ENCODE results near the gene SBDS. TPM values are rescaled to one million over a fixed set of nuclear protein-coding genes. Genes with fewer than 3 reads are reported as not detected.
"Not testable (repeated sequence)": the region's sequence is repeated elsewhere in the genome, so short reads cannot be mapped to it uniquely, and the experiment has no call there.

Gene SBDS
- total and polyA plus RNA-seq, 2 experiments from 2014 or later, result 85.1 to 118 TPM

- H3K36me3 ChIP-seq (replicated peaks; ENCODE audit: insufficient read depth, low read depth), result no peaks in the 10 kb centered on the region
- 95% methylated on average over 4 of the region's 4 CpGs for WGBS (ENCODE audit: low lambda C conversion rate, missing lambda C conversion rate)
- DNase-seq (ENCODE audit: low spot score), result no peak
Measured at GRCh38 chr7:67008260-67008659, 12.9 kb upstream of the SBDS start.

GRCh38 chr7:67006965-67007364, 11.6 kb upstream of the SBDS start:
- no peaks in the 10 kb centered on the region for H4K20me1 ChIP-seq (ENCODE audit: insufficient read depth, poor library complexity, severe bottlenecking)

More at GRCh38 chr7:67008260-67008659, 12.9 kb upstream of the SBDS start:
- Histone ChIP-seq H2AFZ (no peak overlapping the region), H3K4me1 (ENCODE audit: insufficient read depth) (no peaks in the 10 kb centered on the region), H4K20me1 (ENCODE audit: insufficient read depth, poor library complexity, severe bottlenecking) (no peaks in the 10 kb centered on the region), H3K9me2 (replicated peaks; ENCODE audit: insufficient read depth) (no peaks in the 10 kb centered on the region), H3K79me2 (no peaks in the 10 kb centered on the region), H3K9me3 (ENCODE audit: low read depth) (no peaks in the 10 kb centered on the region), H3K27ac (no peak overlapping the region), H3K27me3 (no peaks in the 10 kb centered on the region), H3K4me2 (no peak overlapping the region), H3K4me3 (no peak overlapping the region)
- TF ChIP-seq EZH2phosphoT487 (IDR thresholded peaks at IDR 0.05; ENCODE audit: low read depth, severe bottlenecking, unreplicated experiment) (no peak), EZH2 (IDR thresholded peaks at IDR 0.05; ENCODE audit: borderline replicate concordance) (no peak), CTCF (IDR thresholded peaks at IDR 0.05; ENCODE audit: poor library complexity) (no peak)

GRCh38 chr7:67004145-67004544, 8.8 kb upstream of the SBDS start:
- H3K4me1 ChIP-seq (ENCODE audit: insufficient read depth); H3K4me2 ChIP-seq; H3K9me3 ChIP-seq (ENCODE audit: low read depth); DNase-seq (ENCODE audit: low spot score); H3K27me3 ChIP-seq; H3K9me2 ChIP-seq (replicated peaks; ENCODE audit: insufficient read depth); H3K79me2 ChIP-seq; H3K27ac ChIP-seq; H3K4me3 ChIP-seq; H2AFZ ChIP-seq; H3K36me3 ChIP-seq (replicated peaks; ENCODE audit: insufficient read depth, low read depth); H4K20me1 ChIP-seq (ENCODE audit: insufficient read depth, poor library complexity, severe bottlenecking): not testable (repeated sequence)
- WGBS (ENCODE audit: low lambda C conversion rate, missing lambda C conversion rate), result 94% methylated on average over 2 of the region's 2 CpGs

More at GRCh38 chr7:67006965-67007364, 11.6 kb upstream of the SBDS start:
- TF ChIP-seq EZH2phosphoT487 (IDR thresholded peaks at IDR 0.05; ENCODE audit: low read depth, severe bottlenecking, unreplicated experiment), result no peak
- TF ChIP-seq EZH2 (IDR thresholded peaks at IDR 0.05; ENCODE audit: borderline replicate concordance), result no peak
- TF ChIP-seq CTCF (IDR thresholded peaks at IDR 0.05; ENCODE audit: poor library complexity), result no peak
- Histone ChIP-seq H3K4me1 (ENCODE audit: insufficient read depth) (no peaks in the 10 kb centered on the region), H3K9me2 (replicated peaks; ENCODE audit: insufficient read depth) (no peaks in the 10 kb centered on the region), H3K27ac (no peak overlapping the region), H3K4me2 (no peak overlapping the region), H3K4me3 (no peak overlapping the region), H3K9me3 (ENCODE audit: low read depth) (no peaks in the 10 kb centered on the region), H2AFZ (no peak overlapping the region), H3K79me2 (no peaks in the 10 kb centered on the region), H3K36me3 (replicated peaks; ENCODE audit: insufficient read depth, low read depth) (no peaks in the 10 kb centered on the region), H3K27me3 (no peaks in the 10 kb centered on the region)
- no peak for DNase-seq (ENCODE audit: low spot score)
- WGBS (ENCODE audit: low lambda C conversion rate, missing lambda C conversion rate), result 91% methylated on average over 2 of the region's 2 CpGs

- H3K36me3 ChIP-seq (replicated peaks; ENCODE audit: insufficient read depth, low read depth); H3K27me3 ChIP-seq; H4K20me1 ChIP-seq (ENCODE audit: insufficient read depth, poor library complexity, severe bottlenecking); H3K4me3 ChIP-seq; DNase-seq (ENCODE audit: low spot score); H3K27ac ChIP-seq; H3K9me3 ChIP-seq (ENCODE audit: low read depth); H2AFZ ChIP-seq; H3K9me2 ChIP-seq (replicated peaks; ENCODE audit: insufficient read depth); H3K4me2 ChIP-seq; H3K4me1 ChIP-seq (ENCODE audit: insufficient read depth): not testable (repeated sequence)
- WGBS (ENCODE audit: low lambda C conversion rate, missing lambda C conversion rate), result 51% methylated on average over 4 of the region's 5 CpGs
- peaks cover 11% of the 10 kb centered on the region for H3K79me2 ChIP-seq
- TF ChIP-seq CTCF (IDR thresholded peaks at IDR 0.05; ENCODE audit: poor library complexity), result peak; percentile 43
Measured at GRCh38 chr7:67000601-67001258, 5.3 kb upstream of the SBDS start.

- peaks cover 23% of the 10 kb centered on the region for H3K79me2 ChIP-seq
- H2AFZ ChIP-seq, result peak within 1 kb of the TSS; percentile 45
- peak within 1 kb of the TSS; percentile 88 for H3K4me2 ChIP-seq
- H3K4me1 ChIP-seq (ENCODE audit: insufficient read depth); H3K9me2 ChIP-seq (replicated peaks; ENCODE audit: insufficient read depth); H4K20me1 ChIP-seq (ENCODE audit: insufficient read depth, poor library complexity, severe bottlenecking); H3K36me3 ChIP-seq (replicated peaks; ENCODE audit: insufficient read depth, low read depth); H3K27me3 ChIP-seq; H3K9me3 ChIP-seq (ENCODE audit: low read depth): not testable (repeated sequence)
- H3K27ac ChIP-seq, result peak within 1 kb of the TSS; percentile 53
- peak within 1 kb of the TSS; percentile 26 for H3K4me3 ChIP-seq
- 1% methylated on average over 38 of the region's 44 CpGs for WGBS (ENCODE audit: low lambda C conversion rate, missing lambda C conversion rate)
- peak; percentile 98 for DNase-seq (ENCODE audit: low spot score)
Measured at GRCh38 chr7:66996444-66997191, 1.2 kb upstream of the SBDS start, which contains the start of gene TYW1. TSS of gene TYW1 (plus strand) at chr7:66996833. CDS start at chr7:66996979, 146 bp downstream.

Measured in hepatocyte (in vitro differentiated cells).